ENCODE data around the gene APBA1.
"Not testable (repeated sequence)": the region's sequence is repeated elsewhere in the genome, so short reads cannot be mapped to it uniquely, and the experiment has no call there.

Gene APBA1

DNA sequence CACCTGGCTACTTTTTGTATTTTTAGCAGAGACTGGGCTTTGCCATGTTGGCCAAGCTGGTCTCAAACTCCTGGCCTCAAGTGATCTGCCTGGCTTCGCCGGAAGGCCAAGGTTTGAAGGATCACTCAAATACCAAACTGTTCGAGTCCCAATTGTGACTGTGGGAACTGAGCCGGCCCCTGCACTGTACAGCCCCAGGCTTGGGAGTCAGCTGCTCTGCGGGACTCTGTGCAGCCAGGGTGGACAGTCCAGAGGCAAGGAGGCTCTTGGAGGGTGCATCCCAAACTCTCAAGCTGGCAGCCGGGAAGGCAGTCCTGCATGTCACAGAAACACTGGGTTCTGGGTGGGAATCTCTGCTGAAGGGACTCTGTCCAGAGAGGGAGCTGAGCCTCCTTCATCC is 238.2 kb downstream of the APBA1 start:
- no peak for DNase-seq

DNA sequence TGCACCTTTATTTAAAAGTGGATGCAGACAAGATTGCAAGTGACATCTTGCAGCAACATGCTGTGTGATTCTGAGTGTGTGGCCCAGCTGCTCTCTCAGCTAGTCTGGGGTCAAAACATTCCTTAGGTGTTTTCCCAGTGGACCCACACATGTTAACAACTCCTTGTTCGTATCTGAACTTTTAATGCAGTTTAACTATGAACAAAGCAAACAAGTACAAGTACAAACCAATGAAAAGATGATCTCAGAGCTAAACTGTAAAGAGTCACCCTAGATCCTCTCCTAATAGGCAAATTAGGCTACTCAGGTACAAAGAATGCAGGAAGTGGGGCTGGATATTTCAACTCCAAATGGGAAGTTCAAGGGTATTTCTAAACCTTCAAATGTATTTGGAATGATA is 238.8 kb downstream of the APBA1 start:
- DNase-seq = no peak

DNA sequence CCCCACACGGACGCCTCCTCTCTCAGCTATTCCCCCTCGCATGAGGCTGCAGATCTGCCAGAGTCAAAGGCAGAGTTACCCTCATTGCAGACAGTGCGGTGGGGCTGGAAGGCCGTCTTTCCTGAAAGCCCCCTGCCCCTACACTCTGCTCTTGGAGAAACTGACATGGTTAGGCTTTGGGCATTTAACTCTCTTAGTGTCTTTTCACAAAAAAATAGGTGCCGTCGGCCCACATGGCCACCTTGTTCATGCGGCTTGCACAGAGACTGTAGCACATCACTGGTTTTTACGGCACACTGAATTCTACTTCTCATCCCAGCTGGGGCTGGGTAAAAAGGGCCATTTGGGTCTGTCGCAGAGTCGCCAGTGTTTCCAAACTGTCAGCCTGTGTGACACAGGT is 239.5 kb downstream of the APBA1 start:
- no peak for DNase-seq

DNA sequence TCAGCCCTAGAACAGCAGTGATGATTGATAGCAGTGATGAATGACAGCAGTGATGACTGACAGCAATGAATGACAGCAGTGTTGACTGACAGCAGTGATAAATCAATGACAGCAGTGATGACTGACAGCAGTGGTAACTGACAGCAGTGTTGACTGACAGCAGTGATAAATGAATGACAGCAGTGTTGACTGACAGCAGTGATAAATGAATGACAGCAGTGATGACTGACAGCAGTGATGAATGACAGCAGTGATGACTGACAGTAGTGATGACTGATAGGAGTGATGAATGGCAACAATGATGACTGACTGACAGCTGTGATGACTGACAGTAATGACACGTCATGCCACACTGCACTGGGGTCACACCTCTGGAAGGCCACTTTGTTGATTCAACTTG is 240.4 kb downstream of the APBA1 start:
- DNase-seq = no peak

DNA sequence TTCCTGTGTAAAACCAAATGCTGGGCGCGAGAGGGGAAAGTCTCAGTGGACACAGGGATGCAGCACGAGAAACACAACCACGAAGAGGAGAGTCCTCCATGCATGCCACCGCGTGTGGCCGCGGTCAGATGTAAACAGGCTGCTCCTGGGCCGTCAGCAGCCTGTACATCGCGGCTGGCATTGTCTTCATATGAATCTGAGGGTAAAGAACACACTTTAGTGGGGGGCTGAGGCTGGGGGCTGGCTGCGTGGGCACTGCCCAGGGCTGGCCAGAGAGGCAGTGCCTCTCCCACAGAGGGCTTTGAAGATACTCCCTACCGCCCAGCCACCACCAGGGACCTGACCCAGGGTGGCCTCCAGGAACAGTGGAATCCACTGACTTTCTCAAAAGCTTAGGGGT is 241.0 kb downstream of the APBA1 start:
- no peak for DNase-seq

DNA sequence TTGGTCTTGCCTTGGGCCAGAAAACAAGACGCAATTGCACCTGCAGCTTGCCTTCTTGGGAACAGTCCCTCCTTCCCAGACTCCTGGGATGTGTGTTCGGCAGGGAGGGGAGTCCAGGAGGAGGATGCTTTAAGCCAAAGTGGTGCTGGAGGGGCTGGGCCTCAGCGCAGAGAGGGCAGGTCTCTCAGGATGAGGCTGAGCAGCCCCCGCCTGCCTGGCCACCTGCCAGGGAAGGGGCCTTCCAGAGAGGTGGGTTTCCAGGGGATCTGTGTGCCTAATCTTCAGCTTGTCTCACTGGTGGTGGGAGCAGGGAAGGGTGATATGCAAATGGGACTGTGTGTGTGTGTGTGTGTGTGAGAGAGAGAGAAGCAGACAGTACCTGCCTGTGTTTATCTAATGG is 242.0 kb downstream of the APBA1 start:
- no peak for DNase-seq

DNA sequence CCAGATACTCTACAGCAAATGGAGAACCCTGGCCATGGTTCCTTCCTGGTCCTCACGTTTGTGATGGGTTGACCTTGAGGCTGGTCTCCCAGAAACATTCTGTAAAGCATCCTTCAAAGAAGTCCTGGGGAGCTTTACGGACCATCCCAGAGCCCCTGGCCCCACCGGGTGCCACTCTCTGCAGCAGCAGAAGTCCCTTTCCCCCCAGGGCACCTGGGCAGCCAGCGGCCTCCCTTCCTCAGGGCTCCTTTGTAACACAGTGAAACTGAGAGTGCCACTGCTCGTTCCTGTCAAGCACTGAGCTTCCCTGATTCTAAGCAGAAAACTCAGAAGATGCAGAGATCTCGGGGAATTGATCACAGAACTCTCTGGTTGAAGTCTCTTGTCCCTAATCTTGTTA is 242.9 kb downstream of the APBA1 start:
- no peak for DNase-seq

DNA sequence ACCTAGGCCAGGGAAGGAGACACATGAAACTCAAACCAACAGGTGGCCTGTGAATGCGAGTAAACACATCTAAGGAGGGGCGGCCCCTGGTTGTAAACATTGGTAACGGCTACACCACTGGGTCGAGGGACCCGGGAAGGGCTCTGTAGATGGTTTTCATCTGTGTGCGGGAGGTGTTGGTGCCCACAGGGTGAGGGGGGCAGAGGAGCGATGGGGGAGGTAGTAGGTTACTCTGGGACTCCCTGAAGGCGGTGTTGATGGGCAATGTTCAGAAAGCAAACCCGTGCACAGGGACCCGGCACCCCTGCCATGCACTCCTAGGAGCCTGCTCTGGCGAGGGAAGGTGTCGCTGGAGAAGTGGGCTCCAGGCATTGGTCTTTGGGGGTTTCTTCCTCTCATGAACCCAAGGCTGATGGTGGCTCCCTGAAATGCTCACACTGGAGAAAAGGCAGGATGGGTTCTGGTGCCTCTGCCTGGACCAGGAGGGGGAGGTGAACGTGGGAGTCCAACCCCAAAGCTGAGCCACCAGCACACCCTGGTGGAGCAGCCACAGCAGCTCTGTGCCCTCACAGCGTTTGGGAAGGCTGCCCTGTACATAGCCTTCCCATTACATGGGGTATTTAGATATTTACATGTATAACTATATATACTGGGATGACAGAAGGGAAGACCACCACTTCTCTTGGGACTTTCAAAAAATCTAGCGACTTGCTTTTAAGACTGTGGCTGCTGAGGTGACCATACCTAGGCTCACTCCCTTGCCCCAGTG is 244.0 kb downstream of the APBA1 start:
- DNase-seq = no peak

DNA sequence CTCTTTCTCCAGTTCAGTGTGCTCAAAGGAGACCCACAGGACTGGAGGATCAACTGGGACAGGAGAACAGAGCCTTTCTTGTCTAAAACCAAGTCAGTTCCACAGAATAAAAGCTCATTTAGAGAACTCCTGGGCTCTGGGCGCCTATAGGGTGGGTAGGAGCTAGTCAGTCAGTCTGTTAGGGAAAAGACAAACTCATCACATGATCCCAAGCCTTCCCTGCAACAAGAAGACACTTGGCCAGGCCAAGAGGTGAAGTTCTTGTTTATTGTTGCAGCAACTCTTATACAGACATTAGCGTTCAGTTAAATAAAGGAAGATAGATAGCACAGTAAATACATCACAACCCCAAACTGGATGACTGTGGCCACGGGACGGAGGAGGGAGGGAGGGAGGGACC is 244.9 kb downstream of the APBA1 start:
- no peak for DNase-seq

DNA sequence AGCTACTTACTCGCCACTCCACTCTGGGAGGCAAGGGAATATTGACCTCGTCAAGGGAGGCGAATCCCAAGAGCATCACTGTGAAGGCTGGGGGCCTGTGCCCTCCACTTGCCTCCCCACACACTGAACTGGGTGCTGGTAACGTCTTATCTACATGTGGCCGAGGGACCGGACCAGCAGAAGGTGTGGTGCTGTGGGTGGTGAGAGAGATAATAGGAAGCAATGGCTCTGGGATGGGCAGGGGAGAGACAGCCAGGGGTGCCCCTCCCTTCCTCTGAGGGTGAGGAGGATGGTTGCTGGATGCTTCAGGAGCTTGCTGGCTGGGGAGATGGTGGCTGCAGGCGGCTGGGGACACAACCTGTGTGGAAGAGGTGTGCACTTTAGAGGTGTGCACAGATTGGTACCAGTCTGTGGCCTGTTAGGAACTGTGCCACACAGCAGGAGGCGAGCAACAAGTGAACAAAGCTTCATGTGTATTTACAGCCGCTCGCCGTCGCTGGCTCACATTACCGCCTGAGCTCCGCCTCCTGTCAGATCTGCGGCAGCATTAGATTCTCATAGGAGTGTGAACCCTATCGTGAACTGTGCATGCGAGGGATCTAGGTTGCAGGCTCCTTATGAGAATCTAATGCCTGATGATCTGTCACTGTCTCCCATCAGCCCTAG is 246.9 kb downstream of the APBA1 start:
- DNase-seq = no peak

DNA sequence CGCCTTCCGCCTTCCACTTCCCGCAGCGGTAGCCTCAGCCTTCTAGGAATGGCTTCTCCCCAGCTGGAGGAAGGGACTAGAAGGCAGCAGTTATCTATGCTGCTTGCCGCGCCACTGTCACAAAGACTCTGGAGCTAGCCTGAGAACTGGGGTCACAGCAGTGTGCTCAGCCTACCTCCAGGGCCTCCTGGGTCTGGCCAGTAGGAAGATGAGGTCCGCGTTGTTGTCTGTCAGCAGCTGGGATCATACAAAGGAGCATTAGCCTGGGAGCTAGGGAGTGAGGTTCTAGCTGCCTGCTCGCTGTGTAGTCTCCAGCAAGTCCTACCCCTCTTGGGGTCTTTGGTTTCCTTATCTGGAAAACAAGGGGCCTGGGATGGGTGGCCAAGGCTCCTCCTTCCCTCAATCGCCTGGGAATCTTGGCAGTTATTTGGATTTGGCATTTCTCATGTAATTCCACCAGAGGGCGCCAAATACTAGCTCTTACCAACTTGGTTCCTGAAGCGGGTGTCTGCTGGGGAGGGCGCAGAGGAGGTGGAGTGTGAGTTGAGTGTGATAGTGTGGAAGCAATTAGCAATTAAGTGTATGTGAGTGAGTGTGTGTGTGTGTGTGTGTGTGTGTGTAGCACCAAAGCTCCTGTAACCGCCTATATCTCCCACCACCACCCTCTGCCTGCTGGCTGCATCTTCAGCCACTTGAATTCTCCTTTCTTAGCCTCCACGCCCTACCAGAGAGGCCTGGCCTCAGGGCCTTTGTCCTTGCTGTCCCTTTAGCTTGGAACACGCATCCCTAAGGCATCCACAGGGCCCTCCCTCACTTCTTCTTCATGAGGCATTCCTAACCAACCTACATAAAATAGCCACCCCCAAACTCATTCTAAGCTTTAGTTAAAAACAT is 250.0 kb downstream of the APBA1 start:
- peak; percentile 45 for DNase-seq

DNA sequence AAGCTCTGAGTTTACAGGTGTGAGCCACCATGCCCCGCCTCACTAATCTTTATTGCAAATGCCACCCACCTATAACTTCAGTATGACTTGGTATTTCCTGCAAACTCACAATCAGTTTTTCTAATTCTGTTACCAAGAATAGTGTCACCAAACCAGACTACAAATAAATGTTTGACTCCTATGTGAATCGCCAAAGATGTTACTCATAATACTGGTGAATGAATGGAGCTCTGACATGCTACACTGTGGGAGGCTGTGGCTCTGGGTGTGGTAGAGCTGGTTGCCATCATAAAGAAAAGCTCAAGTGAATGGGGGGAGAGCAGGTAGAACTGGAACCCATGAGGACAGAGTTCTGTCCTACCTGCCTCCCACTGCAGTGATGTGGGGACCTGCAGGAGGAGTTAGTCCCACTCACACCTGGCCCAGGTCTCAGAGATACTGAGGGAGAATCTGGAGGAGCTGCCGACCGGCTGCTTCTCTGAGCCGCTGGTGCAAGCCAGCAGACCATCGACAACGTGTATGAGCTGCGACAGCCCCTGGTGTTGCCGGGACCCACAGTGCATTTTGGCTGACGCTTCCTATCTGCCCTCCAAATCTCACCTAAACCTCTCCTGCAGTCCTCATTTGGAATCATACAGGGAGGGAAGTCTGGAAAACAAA is 251.4 kb downstream of the APBA1 start:
- peak; percentile 25 for DNase-seq

DNA sequence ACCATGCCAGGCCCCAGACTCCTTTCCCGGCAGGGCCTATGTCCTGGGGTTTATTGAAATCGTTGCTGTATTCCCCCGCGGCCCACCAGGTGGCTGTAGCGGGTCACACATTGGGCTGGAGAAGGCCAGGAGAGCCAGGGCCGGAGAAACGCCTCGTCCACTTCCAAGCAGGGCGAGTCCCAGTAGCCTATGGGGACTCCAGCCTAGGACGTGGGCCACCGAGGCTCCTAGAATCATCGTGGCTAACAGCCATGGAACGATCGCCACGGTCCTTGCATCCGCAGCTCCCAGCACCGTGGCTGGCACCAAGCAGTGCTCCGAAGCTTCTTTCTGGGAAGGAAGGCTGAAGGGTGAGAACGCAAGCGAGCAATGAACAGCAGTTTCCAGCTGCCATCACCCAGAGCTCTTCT is 259.4 kb downstream of the APBA1 start:
- DNase-seq = peak; percentile 27

DNA sequence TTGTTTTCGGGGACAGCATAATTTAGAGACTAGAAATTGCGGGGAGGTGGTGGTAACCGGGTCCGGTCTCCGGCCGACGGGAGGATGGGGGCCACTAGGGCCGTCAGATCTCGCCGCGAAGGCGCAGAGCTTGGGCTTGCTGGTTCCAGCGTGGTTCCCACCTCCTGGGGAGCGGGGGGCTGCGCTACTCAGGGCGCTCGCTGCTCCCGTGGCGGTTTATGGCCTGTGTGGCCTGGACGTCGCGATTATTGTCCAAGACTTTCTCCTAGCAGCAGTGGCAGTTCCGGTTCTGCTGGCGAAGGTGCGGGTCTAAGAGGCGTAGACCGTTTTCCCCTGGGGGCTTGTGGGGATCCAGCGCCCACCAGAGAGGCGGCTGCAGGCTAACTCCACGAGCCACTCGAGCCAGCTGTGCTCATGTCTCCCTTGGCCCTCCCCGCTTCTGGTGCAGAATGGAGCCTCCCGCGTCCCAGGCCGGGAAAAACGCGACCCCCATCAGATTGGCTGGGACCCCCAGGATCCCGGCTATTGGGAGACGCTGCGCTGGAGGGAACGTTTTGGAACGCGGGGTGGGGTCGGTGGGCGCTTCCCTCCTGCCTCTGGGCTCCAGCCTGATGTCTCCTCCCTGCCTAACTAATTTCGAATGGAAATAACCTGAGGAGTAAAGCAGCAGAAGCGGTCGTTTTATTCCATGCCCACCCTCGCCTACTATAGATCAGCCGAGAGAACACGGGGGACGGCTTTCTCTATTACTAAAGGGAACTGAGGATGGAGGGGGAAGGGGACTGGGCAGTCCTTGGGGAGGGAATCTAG is 260.0 kb downstream of the APBA1 start:
- no peak for DNase-seq

DNA sequence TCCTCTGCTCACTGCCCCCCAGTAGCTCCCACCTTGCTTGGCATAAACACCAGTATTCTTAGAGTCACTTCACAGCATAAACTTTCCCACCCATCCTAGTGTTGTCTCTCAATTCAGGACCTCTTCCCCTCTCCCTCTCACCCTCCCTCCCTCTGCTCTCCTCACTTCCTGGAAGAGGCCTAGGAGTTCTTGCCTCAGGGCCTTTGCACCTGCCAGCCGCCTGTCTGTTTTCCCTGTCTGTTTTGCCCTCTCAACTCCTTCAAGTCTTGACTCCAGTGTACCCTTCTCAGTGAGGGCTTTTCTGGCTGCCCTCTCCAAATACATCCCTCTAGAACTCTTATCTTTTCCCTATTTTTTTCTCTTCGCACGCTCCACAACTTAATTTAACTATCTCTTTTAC is 260.9 kb downstream of the APBA1 start:
- DNase-seq = no peak

DNA sequence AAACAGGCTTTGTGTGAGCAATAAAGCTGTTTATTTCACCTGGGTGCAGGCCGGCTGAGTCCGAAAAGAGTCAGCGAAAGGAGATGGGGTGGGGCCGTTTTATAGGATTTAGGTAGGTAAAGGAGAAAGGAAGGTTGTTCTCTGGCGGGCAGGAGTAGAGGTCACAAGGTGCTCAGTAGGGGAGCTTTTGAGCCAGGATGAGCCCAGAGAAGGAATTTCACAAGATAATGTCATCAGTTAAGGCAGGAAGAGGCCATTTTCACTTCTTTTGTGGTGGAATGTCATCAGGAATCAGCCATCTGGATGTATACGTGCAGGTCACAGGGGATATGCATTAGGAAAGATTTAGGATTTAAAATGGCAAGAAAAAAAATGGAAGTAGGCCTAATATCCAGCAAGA is 262.2 kb downstream of the APBA1 start:
- DNase-seq = not testable (repeated sequence)

DNA sequence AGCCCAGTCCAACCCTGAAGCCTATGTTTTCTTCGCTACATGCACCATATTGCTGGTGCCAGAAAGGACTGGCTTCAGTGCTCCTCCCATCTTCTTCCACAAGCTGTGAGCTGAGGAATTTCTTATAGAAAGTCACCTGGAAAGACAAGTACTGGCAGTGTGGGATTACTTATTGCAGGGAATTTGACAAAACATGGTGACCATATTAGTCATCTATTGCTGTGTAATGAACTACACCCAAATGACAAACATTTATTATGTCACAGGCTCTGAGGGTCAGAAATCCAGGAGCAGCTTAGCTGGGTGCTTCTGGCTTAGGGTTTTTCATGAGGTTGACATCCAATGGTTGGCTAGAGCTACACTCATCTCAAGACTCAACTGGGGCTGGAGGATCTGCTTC is 271.7 kb downstream of the APBA1 start:
- no peak for DNase-seq

DNA sequence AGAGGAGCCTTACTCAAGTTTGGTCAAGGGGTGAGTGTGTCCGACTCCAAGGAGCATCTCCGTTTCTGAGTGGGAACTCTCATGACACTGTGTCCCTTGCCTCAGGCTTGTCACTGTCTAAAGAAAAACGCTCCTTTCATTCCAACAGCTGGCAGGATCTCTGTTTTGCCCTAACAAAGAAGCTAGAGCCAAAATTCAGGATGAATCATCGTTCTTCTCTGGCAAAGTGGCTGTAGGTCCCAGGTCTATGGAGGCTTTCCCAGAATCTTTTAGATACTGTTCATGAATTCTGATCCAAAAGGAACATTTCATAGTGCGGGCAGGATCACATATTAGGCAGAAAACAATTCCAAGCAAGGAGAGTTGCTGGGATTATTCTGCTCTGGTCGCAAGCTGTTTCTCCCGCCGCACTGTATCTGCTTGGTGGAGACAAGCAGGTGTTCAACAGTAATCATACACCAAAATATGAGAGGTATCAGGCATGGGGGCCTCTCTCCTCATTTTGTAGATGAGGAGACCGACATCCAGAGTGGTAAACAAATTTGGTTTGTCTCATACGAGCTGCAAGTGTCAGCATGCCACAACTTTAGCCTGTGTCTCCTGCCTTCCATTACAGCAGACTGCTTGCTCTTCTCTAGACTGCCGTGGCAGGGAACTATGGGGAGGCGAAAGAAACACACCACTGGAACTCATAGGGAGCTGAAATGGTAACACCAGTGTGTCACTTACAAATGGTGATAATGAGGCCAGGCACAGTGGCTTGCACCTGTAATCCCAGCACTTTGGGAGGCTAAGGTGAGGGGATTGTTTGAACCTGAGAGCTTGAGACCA is 274.6 kb downstream of the APBA1 start:
- DNase-seq = no peak

DNA sequence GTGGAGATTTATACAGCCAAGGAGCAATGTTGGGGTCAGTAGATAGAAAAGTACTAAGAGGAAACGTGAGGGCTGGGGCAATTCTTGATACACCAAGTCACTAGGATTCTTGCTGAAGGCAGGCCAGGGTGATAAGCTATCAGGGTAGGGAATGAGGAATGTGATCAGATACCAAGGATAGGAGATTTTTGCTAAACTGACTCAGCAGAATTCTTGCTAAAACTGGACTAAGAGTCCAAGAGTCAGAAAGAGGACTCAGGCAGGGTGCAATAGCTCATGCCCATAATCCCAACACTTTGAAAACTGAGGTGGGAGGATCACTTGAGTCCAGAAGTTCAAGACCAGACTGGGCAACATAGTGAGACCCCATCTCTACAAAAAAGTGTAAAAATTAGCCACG is 275.4 kb downstream of the APBA1 start:
- no peak for DNase-seq

DNA sequence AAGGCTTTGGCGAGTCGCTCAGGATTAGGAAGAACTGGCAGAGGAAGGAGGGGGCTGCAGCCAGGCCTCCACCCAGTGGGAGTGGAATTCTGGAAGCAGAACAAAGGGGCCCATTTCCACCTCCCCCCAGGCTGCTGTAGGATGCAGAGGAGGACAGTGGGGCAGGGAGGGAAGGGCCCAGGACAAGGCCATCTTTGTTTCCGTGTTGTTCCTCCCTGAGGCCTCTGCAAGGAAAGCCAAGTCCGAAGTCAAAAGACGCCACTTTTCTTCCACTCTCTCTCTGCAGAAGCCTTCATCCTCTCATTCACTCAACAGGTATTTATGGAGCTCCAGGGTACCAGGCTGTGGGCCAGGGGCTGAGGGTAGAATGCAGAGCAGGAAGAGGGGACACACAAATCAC is 276.5 kb downstream of the APBA1 start:
- DNase-seq = no peak

DNA sequence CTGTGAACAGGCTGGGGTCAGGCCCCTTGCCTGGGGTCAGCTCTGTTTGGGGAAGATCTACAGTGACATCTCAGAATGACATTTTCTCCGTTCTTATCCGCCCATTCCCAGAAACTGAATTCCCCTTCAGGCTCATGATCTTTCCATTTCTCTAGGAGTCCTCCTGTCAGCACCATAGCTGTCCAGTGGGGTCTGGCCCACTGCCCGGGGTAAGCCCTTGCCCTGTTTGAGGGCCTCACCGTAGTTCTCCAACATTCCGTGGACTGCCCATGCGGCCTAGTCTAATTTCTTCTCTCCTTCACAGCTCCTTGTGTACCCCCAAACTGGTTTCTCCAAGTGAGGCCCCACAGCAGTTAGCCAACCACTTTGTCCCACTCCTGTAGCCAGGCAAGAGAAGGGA is 278.7 kb downstream of the APBA1 start:
- DNase-seq = no peak

Data from activated CD4-positive, alpha-beta T cell treated with anti-CD3 and anti-CD28 coated beads for 48 hours (primary cell).